Measurements from ENCODE around the gene PMEPA1.

DNA sequence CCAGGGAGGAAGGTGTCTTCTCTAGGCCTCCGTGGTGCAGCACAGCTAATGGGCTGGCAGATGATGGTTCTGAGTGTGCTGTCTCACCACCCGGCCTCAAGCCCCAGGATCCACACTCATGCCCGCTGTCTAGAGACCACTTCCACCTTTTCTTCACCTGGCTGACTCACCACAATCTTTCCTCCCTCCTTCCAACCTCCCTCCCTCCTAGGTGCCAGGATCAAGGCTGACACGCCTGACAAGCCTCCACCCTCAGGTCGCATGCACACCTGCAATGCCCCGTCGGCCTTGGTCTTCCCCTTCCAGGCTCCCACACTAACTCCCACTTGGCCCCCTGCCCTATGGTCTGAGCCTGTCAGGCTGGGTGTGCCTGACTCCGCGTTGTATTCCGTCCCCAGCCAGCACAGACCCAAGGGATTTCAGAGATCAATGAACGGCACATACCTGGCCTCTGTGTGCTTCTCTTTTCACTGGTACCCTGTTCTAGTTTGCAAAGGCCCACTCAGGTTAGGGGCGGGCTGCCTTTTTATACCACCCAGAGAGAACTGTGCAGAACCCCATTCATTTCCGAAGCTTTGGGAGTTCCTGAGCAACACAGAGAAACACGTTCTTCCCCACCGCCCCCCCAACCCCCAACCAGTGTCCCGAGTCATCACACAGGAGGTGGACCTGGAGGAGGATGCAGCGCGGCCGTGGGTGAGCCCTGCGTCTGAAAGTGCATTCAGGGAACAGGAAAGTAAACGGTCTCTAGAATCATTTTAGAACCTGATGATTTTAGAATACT is 39.3 kb downstream of the PMEPA1 start:
- TF ChIP-seq, protein P1, sequence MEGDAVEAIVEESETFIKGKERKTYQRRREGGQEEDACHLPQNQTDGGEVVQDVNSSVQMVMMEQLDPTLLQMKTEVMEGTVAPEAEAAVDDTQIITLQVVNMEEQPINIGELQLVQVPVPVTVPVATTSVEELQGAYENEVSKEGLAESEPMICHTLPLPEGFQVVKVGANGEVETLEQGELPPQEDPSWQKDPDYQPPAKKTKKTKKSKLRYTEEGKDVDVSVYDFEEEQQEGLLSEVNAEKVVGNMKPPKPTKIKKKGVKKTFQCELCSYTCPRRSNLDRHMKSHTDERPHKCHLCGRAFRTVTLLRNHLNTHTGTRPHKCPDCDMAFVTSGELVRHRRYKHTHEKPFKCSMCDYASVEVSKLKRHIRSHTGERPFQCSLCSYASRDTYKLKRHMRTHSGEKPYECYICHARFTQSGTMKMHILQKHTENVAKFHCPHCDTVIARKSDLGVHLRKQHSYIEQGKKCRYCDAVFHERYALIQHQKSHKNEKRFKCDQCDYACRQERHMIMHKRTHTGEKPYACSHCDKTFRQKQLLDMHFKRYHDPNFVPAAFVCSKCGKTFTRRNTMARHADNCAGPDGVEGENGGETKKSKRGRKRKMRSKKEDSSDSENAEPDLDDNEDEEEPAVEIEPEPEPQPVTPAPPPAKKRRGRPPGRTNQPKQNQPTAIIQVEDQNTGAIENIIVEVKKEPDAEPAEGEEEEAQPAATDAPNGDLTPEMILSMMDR (conservative IDR thresholded peaks at IDR 0.05), result no peak
- TF ChIP-seq EZH2 (IDR thresholded peaks at IDR 0.05; ENCODE audit: low read depth), result no peak
